HepG2 (cell line): ENCODE results near the gene IL17C. TPM values are rescaled to one million over a fixed set of nuclear protein-coding genes. Genes with fewer than 3 reads are reported as not detected.

Experiments
- ATAC-seq: fragments of 200-7000 bp; cut with Tn5 transposase; 3 replicates; pipeline ENCODE4 v1.9.1; 2020; ENCODE audit warnings: mild to moderate bottlenecking, moderate library complexity
- BruUV-seq: library from RNA; stranded (reverse); fragments of 400-500 nt; replicated peaks from 2 replicates; lab custom pipeline; 2021; lab: Mats Ljungman, UMichigan
- CTCF ChIA-PET: fragments of 300-600 bp; formaldehyde crosslinking; extraction: SDS; loops from one replicate; lab custom pipeline; 2021; ENCODE audit warnings: low total read pairs, inconsistent platforms, low intra/inter-chr PET ratio; lab: Yijun Ruan, JAX
- POLR2A ChIA-PET: fragments of 350-600 bp; sonication (Branson Sonifier 250); formaldehyde crosslinking; loops from one replicate; lab custom pipeline; 2020; ENCODE audit warnings: antibody characterized with exemption, inconsistent platforms; lab: Yijun Ruan, JAX
- DNase-seq: peaks from one replicate; pipeline ENCODE4 v3.0.0-alpha.2; 2015; ENCODE audit warnings: low spot score
- FAIRE-seq: peaks from 3 replicates; lab custom pipeline; 2011; peaks lifted over from hg19 to GRCh38; lab: Jason Lieb, UNC
- H2AFZ ChIP-seq: one replicate; pipeline ENCODE4 v1.6.1; 2011; ENCODE audit warnings: low read length, inconsistent platforms
- H3K27ac ChIP-seq: fragments of 300-600 bp; 3 replicates; pipeline ENCODE4 v1.8.0; 2011; ENCODE audit warnings: mixed run types, mild to moderate bottlenecking, mixed read lengths, low read length, inconsistent platforms; ENCODE audit not compliant: insufficient read depth; ENCODE audit errors: extremely low read length
- H3K27me3 ChIP-seq, 2 experiments: fragments of 200-600 bp in 1 of 2; 2 replicates in 1 of 2; 3 replicates in 1 of 2; pipeline versions ENCODE4 v1.6.0 to v1.8.0; 2011; ENCODE audit warnings: low read length in 2 of 2, mild to moderate bottlenecking in 2 of 2, moderate library complexity in 2 of 2, inconsistent platforms in 1 of 2; ENCODE audit not compliant: insufficient read depth in 2 of 2, control insufficient read depth in 1 of 2
- H3K36me3 ChIP-seq, 2 experiments: fragments of 200-600 bp in 1 of 2; replicated peaks in 1 of 2; 2 replicates in 1 of 2; 3 replicates in 1 of 2; pipeline versions ENCODE4 v1.5.1 to v1.8.0; 2011; ENCODE audit warnings: low read length in 2 of 2, inconsistent platforms in 1 of 2; ENCODE audit not compliant: insufficient read depth in 2 of 2, control insufficient read depth in 1 of 2
- H3K4me1 ChIP-seq: 2 replicates; pipeline ENCODE4 v1.5.1; 2012; ENCODE audit warnings: low read length, inconsistent platforms; ENCODE audit not compliant: insufficient read depth
- H3K4me2 ChIP-seq: 2 replicates; pipeline ENCODE4 v1.6.0; 2011; ENCODE audit warnings: low read depth, low read length, inconsistent platforms
- H3K4me3 ChIP-seq, 3 experiments: fragments of 200-600 bp in 1 of 3; sonication (generic), shearing (Covaris generic) in 1 of 3; replicated peaks in 1 of 3; 2 replicates each; pipeline ENCODE4 v1.5.1; 2011 to 2016; ENCODE audit warnings: low read length in 3 of 3, inconsistent platforms in 2 of 3, low read depth in 2 of 3, mild to moderate bottlenecking in 2 of 3, control low read depth in 1 of 3, mixed read lengths in 1 of 3; ENCODE audit not compliant: insufficient read depth in 1 of 3
- H3K79me2 ChIP-seq: one replicate; pipeline ENCODE4 v1.6.1; 2011; ENCODE audit warnings: low read length, inconsistent platforms; ENCODE audit not compliant: insufficient read depth
- H3K9ac ChIP-seq: 2 replicates; pipeline ENCODE4 v1.6.0; 2011; ENCODE audit warnings: mild to moderate bottlenecking, low read depth, low read length, inconsistent platforms; ENCODE audit not compliant: insufficient read depth
- H3K9me3 ChIP-seq: 2 replicates; pipeline ENCODE4 v1.5.1; 2012; ENCODE audit warnings: mild to moderate bottlenecking, low read length
- H4K20me1 ChIP-seq: 2 replicates; pipeline ENCODE4 v1.6.0; 2011; ENCODE audit warnings: inconsistent platforms, mild to moderate bottlenecking, low read length, moderate library complexity; ENCODE audit not compliant: insufficient read depth
- AGO2 ChIP-seq: fragments of 200-400 bp; formaldehyde crosslinking; optimal IDR thresholded peaks from 2 replicates; pipeline ENCODE3; 2017; ENCODE audit warnings: mild to moderate bottlenecking, low read depth, low read length, moderate library complexity
- KDM5A ChIP-seq: fragments of 200-600 bp; sonication (generic); IDR thresholded peaks from 2 replicates; pipeline ENCODE4 v1.7.0; 2018; ENCODE audit warnings: antibody characterized with exemption, mild to moderate bottlenecking, low read length, borderline replicate concordance
- ZNF501 ChIP-seq: sonication (generic); formaldehyde crosslinking; IDR thresholded peaks from 2 replicates; pipeline ENCODE4 v1.5.1; 2020; ENCODE audit warnings: mild to moderate bottlenecking, moderate library complexity, missing genetic modification reagents
- ZNF615 ChIP-seq: sonication (generic); formaldehyde crosslinking; IDR thresholded peaks from 2 replicates; pipeline ENCODE4 v1.5.0; 2020; ENCODE audit warnings: mild to moderate bottlenecking, missing genetic modification reagents, borderline replicate concordance
- WGBS: methylation state at CpG from one replicate; pipeline ENCODE4 v1.1.6; 2017; ENCODE audit warnings: low lambda C conversion rate; 5-methylcytosine and 5-hydroxymethylcytosine counted together
- in situ Hi-C: cut with HindIII; loops from 2 replicates; pipeline ENCODE4 v1.10.0; 2017; ENCODE audit warnings: low pct_unique_long_range_greater_than_20kb; ENCODE audit not compliant: extremely low pct_ligation_motif_present
- intact Hi-C: fragments of 100-400 bp; cut with micrococcal nuclease; formaldehyde crosslinking; loops from one replicate; pipeline ENCODE4 v1.10.0; 2022; ENCODE audit not compliant: unreplicated experiment
- polyA plus RNA-seq, 8 experiments: library from polyadenylated mRNA; depleted of rRNA in 3 of 8; stranded (reverse) in 7 of 8; unstranded in 1 of 8; fragments of >200 nt; fragmentation: Illumina TruSeq in 4 of 8; extraction: Trizol in 4 of 8; gene quantifications; 2 replicates each; pipeline versions ENCODE4 v1.2.1 to v1.2.3, GENCODE V29; 2011 to 2016; ENCODE audit warnings: low read depth in 4 of 8, missing spikeins in 1 of 8, mixed read lengths in 1 of 8; ENCODE audit not compliant: insufficient read depth in 1 of 8
- total RNA-seq, 5 experiments: library from RNA; depleted of rRNA; stranded (reverse); fragments of >200 nt; fragmentation: Illumina TruSeq; extraction: Trizol; gene quantifications; 2 replicates each; pipeline ENCODE4 v1.2.3, GENCODE V29; 2016; ENCODE audit warnings: low read depth in 1 of 5
- TF ChIP-seq, protein P1 (sequence below): sonication (generic); formaldehyde crosslinking; IDR thresholded peaks from 2 replicates; pipeline ENCODE4 v1.8.1; 2023; ENCODE audit warnings: mild to moderate bottlenecking, missing genetic modification reagents
- TF ChIP-seq, protein P2 (sequence below): sonication (generic); formaldehyde crosslinking; IDR thresholded peaks from one replicate; pipeline ENCODE4 v1.5.1; 2020; ENCODE audit warnings: mild to moderate bottlenecking, missing genetic modification reagents; ENCODE audit errors: not compliant biosample characterization

The IL17C gene
- total and polyA plus RNA-seq, 2 of the 13 experiments (the other 11 are each of a cell fraction or from before 2014, with no cell fraction given) = not detected

DNA sequence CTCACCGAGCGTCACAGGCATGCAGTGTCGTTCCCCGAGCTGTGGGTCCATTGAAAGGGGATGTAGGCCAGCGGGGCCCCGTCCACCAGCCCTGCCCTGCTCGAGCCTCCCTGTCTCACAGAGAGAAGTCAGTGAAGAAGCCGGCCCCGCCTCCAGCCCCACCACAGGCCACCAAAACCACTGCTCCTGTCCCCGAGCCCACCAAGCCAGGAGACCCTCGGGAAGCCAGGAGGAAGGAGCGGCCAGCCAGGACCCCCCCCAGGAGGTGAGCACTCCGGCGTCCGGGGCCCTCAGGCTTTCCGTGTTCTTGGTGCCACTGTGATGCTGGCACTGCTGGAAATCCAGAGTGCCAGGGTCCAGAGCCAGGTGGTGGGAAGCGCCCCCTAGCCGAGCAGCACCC, 13.9 kb upstream of the IL17C start:
- H3K36me3 ChIP-seq = peaks cover 41 to 84% of the 10 kb centered on the region in 2 experiments
- H3K27ac ChIP-seq = no peak overlapping the region
- H3K9me3 ChIP-seq = no peaks in the 10 kb centered on the region
- H3K4me1 ChIP-seq = peaks cover 9% of the 10 kb centered on the region
- no peak overlapping the region for H3K4me3 ChIP-seq
- no peak for ATAC-seq
- CTCF ChIA-PET = no interaction called here
- no TSS peak for BruUV-seq
- H3K79me2 ChIP-seq = peaks cover 10% of the 10 kb centered on the region
- no peak overlapping the region for H3K4me2 ChIP-seq
- H2AFZ ChIP-seq = no peak overlapping the region
- H3K9ac ChIP-seq = no peak overlapping the region
- DNase-seq = no peak
- H3K27me3 ChIP-seq = no peaks in the 10 kb centered on the region
- H4K20me1 ChIP-seq = no peaks in the 10 kb centered on the region
- TF ChIP-seq ZNF501 (CRISPR knock-in tag) = no peak
- TF ChIP-seq KDM5A = no peak
- no peak for TF ChIP-seq ZNF615 (CRISPR knock-in tag)
- TF ChIP-seq, protein P1, sequence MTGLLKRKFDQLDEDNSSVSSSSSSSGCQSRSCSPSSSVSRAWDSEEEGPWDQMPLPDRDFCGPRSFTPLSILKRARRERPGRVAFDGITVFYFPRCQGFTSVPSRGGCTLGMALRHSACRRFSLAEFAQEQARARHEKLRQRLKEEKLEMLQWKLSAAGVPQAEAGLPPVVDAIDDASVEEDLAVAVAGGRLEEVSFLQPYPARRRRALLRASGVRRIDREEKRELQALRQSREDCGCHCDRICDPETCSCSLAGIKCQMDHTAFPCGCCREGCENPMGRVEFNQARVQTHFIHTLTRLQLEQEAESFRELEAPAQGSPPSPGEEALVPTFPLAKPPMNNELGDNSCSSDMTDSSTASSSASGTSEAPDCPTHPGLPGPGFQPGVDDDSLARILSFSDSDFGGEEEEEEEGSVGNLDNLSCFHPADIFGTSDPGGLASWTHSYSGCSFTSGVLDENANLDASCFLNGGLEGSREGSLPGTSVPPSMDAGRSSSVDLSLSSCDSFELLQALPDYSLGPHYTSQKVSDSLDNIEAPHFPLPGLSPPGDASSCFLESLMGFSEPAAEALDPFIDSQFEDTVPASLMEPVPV (CRISPR knock-in tag) = no peak
- peak; percentile 10 for TF ChIP-seq AGO2
- TF ChIP-seq, protein P2, sequence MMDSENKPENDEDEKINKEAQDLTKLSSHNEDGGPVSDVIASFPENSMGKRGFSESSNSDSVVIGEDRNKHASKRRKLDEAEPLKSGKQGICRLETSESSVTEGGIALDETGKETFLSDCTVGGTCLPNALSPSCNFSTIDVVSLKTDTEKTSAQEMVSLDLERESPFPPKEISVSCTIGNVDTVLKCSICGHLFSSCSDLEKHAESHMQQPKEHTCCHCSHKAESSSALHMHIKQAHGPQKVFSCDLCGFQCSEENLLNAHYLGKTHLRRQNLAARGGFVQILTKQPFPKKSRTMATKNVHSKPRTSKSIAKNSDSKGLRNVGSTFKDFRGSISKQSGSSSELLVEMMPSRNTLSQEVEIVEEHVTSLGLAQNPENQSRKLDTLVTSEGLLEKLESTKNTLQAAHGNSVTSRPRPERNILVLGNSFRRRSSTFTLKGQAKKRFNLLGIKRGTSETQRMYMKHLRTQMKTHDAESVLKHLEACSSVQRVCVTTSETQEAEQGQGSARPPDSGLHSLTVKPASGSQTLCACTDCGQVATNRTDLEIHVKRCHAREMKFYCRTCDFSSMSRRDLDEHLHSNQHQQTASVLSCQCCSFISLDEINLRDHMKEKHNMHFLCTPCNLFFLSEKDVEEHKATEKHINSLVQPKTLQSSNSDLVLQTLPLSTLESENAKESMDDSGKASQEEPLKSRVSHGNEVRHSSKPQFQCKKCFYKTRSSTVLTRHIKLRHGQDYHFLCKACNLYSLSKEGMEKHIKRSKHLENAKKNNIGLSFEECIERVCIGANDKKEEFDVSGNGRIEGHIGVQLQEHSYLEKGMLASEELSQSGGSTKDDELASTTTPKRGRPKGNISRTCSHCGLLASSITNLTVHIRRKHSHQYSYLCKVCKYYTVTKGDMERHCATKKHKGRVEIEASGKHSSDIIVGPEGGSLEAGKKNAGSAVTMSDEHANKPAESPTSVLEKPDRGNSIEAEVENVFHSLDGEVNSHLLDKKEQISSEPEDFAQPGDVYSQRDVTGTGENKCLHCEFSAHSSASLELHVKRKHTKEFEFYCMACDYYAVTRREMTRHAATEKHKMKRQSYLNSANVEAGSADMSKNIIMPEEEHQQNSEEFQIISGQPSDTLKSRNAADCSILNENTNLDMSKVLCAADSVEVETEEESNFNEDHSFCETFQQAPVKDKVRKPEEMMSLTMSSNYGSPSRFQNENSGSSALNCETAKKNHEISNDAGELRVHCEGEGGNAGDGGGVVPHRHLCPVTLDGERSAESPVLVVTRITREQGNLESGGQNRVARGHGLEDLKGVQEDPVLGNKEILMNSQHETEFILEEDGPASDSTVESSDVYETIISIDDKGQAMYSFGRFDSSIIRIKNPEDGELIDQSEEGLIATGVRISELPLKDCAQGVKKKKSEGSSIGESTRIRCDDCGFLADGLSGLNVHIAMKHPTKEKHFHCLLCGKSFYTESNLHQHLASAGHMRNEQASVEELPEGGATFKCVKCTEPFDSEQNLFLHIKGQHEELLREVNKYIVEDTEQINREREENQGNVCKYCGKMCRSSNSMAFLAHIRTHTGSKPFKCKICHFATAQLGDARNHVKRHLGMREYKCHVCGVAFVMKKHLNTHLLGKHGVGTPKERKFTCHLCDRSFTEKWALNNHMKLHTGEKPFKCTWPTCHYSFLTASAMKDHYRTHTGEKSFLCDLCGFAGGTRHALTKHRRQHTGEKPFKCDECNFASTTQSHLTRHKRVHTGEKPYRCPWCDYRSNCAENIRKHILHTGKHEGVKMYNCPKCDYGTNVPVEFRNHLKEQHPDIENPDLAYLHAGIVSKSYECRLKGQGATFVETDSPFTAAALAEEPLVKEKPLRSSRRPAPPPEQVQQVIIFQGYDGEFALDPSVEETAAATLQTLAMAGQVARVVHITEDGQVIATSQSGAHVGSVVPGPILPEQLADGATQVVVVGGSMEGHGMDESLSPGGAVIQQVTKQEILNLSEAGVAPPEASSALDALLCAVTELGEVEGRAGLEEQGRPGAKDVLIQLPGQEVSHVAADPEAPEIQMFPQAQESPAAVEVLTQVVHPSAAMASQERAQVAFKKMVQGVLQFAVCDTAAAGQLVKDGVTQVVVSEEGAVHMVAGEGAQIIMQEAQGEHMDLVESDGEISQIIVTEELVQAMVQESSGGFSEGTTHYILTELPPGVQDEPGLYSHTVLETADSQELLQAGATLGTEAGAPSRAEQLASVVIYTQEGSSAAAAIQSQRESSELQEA (CRISPR knock-in tag) = no peak
- in situ Hi-C loops (no loop called here), intact Hi-C loops (no loop called here)
- FAIRE-seq = no peak
- 98% methylated on average over 13 of the region's 18 CpGs for WGBS
- POLR2A ChIA-PET = no interaction called here
